Measurements from ENCODE around the gene CA10. TPM values are rescaled to one million over a fixed set of nuclear protein-coding genes. Genes with fewer than 3 reads are reported as not detected.

CA10 gene
- total RNA-seq, 4 donors from 2014 or later: not detected

- no peak for TF ChIP-seq CTCF (IDR thresholded peaks at IDR 0.05; ENCODE audit: low read depth)
Observed at GRCh38 chr17:51857052-51857597, 301.4 kb downstream of the CA10 start.

GRCh38 chr17:51855806-51856205 is 302.7 kb downstream of the CA10 start:
- no peak for TF ChIP-seq CTCF (IDR thresholded peaks at IDR 0.05; ENCODE audit: low read depth)

DNA sequence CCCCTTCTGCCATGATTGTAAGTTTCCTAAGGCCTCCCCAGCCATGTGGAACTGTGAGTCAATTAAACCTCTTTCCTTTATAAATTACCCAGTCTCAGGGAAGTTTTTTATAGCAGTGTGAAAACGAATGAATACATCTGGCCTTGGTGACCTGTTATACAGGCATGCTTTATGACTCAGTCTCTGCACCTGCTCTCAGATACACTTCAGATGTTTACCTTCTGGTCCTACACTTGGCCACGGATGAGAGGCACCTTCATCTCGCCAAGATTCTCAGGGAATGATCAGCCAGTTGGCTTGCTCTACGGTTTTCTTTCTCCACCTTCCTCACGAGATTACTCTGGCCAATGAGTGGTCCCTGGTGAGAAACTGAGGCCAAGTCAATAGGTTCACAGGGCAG is 304.7 kb downstream of the CA10 start:
- no peak for TF ChIP-seq CTCF (IDR thresholded peaks at IDR 0.05; ENCODE audit: low read depth)

GRCh38 chr17:51852603-51853002 is 305.9 kb downstream of the CA10 start:
- no peak for TF ChIP-seq CTCF (IDR thresholded peaks at IDR 0.05; ENCODE audit: low read depth)

DNA sequence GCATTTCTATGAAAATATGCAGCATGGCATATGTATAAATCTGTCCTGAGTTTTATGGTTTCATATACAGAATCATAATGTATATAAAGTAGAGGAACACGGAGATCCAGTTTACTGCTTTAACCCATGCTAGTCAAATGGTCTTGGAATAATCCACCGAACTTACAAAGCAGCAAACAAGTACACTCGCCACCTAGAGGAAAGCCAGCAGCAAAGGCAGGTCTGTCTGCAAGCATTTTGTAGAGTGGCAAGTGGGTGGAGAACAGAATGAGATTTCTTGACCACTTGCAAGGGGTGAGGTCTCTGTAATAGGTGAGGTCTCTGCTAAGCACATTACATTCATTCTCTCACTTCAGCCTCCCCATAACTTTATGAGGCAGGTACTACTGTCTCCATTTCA is 308.3 kb downstream of the CA10 start:
- TF ChIP-seq CTCF (IDR thresholded peaks at IDR 0.05; ENCODE audit: low read depth): no peak

GRCh38 chr17:51848451-51848850 is 310.1 kb downstream of the CA10 start:
- no peak for TF ChIP-seq CTCF (IDR thresholded peaks at IDR 0.05; ENCODE audit: low read depth)

GRCh38 chr17:51846566-51846965 is 311.9 kb downstream of the CA10 start:
- TF ChIP-seq CTCF (IDR thresholded peaks at IDR 0.05; ENCODE audit: low read depth): no peak

Measured in subcutaneous adipose tissue (tissue), 4 donors.